K562 (cell line): ENCODE results near the gene PTPRR. TPM values are rescaled to one million over a fixed set of nuclear protein-coding genes. Genes with fewer than 3 reads are reported as not detected.

Source experiments
- ELF4 ChIP-seq: fragments of 450-650 bp; formaldehyde crosslinking; IDR thresholded peaks from 2 replicates; pipeline ENCODE4 v1.4.0; 2022; ENCODE audit warnings: missing genetic modification characterization
- GATAD2B ChIP-seq: fragments of 450-650 bp; IDR thresholded peaks from 2 replicates; pipeline ENCODE4 v1.6.1; 2017; ENCODE audit warnings: mild to moderate bottlenecking, borderline replicate concordance
- KLF6 ChIP-seq: fragments of 250-450 bp; sonication (Bioruptor Pico); IDR thresholded peaks from 2 replicates; pipeline ENCODE4 v1.4.0; 2020; ENCODE audit warnings: mild to moderate bottlenecking, moderate library complexity, borderline replicate concordance
- NCOA4 ChIP-seq: fragments of 450-650 bp; IDR thresholded peaks from 2 replicates; pipeline ENCODE4 v1.6.1; 2018; ENCODE audit warnings: mild to moderate bottlenecking; ENCODE audit not compliant: partially characterized antibody
- NFXL1 ChIP-seq: fragments of 450-650 bp; formaldehyde crosslinking; IDR thresholded peaks from 2 replicates; pipeline ENCODE4 v1.4.0; 2021; ENCODE audit warnings: mild to moderate bottlenecking
- PCBP2 ChIP-seq: fragments of 200-400 bp; formaldehyde crosslinking; IDR thresholded peaks from 2 replicates; pipeline ENCODE4 v1.6.1; 2018; ENCODE audit warnings: low read length, low read depth, mild to moderate bottlenecking, moderate library complexity; ENCODE audit not compliant: poor library complexity, severe bottlenecking
- RHOXF2B ChIP-seq: fragments of 250-450 bp; sonication (Bioruptor Pico); conservative IDR thresholded peaks from 2 replicates; pipeline ENCODE4 v1.5.1; 2021
- XRCC3 ChIP-seq: fragments of 450-650 bp; IDR thresholded peaks from 2 replicates; pipeline ENCODE4 v1.6.1; 2017; ENCODE audit warnings: mild to moderate bottlenecking, moderate library complexity
- ZNF79 ChIP-seq: fragments of 250-450 bp; sonication (Bioruptor Pico); IDR thresholded peaks from 2 replicates; pipeline ENCODE4 v1.4.0; 2020; ENCODE audit warnings: low read depth, mild to moderate bottlenecking, moderate library complexity
- polyA plus RNA-seq, 8 experiments: library from polyadenylated mRNA; depleted of rRNA in 4 of 8; stranded (reverse) in 5 of 8; unstranded in 3 of 8; fragments of >200 nt; fragmentation: Nextera tagmentation in 2 of 8; fragmentation: Illumina TruSeq in 1 of 8; extraction: Ambion mirVana in 2 of 8; extraction: Trizol in 1 of 8; gene quantifications; 2 replicates each; pipeline versions ENCODE4 v1.2.1 to v1.2.3, GENCODE V29; 2011 to 2014; ENCODE audit warnings: inconsistent platforms in 1 of 8, missing spikeins in 1 of 8
- small RNA-seq: library from RNA; depleted of rRNA; stranded (forward); fragments of <200 nt; gene quantifications from one replicate; pipeline ENCODE3, GENCODE V24; 2014
- total RNA-seq, 7 experiments: library from RNA; depleted of rRNA in 6 of 7; stranded (reverse); fragments of >200 nt in 6 of 7; fragmentation: Illumina TruSeq in 2 of 7; extraction: Trizol in 2 of 7; gene quantifications; 2 replicates each; pipeline versions ENCODE4 v1.2.1 to v1.2.3, GENCODE V29; 2011 to 2021; ENCODE audit warnings: low replicate concordance in 1 of 7
- TF ChIP-seq, protein P1 (sequence below): IDR thresholded peaks from 2 replicates; pipeline ENCODE4 v1.6.1; 2012; ENCODE audit warnings: low read depth, low read length, improper control_type of control experiment, borderline replicate concordance
- TF ChIP-seq, protein P2 (sequence below): sonication (generic); formaldehyde crosslinking; IDR thresholded peaks from 2 replicates; pipeline ENCODE4 v1.8.0; 2022; ENCODE audit warnings: mild to moderate bottlenecking, missing genetic modification reagents

PTPRR gene
- total and polyA plus RNA-seq, 9 of the 15 experiments (the other 6 are each of a cell fraction or from before 2014, with no cell fraction given), result 6.6 to 41.7 (median 12.3) TPM

DNA sequence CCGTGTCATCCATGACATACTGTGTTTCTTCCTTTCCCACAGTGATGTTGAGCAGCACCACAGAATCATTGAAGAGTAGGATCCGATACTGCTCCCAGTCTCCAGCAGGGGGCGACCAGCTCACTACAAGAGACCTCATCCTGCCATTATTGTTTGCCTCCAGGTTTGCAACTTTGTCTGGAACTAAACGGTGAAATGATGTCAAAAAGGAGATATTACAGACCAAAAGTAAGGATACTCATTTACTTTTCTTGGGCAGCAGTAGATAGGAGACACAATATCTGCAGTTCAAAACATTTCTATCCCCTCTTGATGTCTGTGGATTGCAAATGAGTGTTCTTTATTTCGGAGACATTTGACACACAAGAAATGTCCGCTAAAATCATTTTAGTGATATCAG is 330.5 kb downstream of the PTPRR start (continued):
- TF ChIP-seq GATAD2B, result no peak
- 0 out of 2 replicates have a peak, but pooled peaks have one; percentile 12 for TF ChIP-seq KLF6
- TF ChIP-seq, protein P1, sequence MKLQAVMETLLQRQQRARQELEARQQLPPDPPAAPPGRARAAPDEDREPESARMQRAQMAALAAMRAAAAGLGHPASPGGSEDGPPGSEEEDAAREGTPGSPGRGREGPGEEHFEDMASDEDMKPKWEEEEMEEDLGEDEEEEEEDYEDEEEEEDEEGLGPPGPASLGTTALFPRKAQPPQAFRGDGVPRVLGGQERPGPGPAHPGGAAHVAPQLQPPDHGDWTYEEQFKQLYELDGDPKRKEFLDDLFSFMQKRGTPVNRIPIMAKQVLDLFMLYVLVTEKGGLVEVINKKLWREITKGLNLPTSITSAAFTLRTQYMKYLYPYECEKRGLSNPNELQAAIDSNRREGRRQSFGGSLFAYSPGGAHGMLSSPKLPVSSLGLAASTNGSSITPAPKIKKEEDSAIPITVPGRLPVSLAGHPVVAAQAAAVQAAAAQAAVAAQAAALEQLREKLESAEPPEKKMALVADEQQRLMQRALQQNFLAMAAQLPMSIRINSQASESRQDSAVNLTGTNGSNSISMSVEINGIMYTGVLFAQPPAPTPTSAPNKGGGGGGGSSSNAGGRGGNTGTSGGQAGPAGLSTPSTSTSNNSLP, result no peak
- 0 out of 2 replicates have a peak, but pooled peaks have one; percentile 24 for TF ChIP-seq ZNF79 (CRISPR knock-in tag)
- TF ChIP-seq RHOXF2B (CRISPR knock-in tag), result no peak
- TF ChIP-seq NCOA4, result no peak
- TF ChIP-seq XRCC3, result no peak
- TF ChIP-seq PCBP2, result no peak
- TF ChIP-seq, protein P2, sequence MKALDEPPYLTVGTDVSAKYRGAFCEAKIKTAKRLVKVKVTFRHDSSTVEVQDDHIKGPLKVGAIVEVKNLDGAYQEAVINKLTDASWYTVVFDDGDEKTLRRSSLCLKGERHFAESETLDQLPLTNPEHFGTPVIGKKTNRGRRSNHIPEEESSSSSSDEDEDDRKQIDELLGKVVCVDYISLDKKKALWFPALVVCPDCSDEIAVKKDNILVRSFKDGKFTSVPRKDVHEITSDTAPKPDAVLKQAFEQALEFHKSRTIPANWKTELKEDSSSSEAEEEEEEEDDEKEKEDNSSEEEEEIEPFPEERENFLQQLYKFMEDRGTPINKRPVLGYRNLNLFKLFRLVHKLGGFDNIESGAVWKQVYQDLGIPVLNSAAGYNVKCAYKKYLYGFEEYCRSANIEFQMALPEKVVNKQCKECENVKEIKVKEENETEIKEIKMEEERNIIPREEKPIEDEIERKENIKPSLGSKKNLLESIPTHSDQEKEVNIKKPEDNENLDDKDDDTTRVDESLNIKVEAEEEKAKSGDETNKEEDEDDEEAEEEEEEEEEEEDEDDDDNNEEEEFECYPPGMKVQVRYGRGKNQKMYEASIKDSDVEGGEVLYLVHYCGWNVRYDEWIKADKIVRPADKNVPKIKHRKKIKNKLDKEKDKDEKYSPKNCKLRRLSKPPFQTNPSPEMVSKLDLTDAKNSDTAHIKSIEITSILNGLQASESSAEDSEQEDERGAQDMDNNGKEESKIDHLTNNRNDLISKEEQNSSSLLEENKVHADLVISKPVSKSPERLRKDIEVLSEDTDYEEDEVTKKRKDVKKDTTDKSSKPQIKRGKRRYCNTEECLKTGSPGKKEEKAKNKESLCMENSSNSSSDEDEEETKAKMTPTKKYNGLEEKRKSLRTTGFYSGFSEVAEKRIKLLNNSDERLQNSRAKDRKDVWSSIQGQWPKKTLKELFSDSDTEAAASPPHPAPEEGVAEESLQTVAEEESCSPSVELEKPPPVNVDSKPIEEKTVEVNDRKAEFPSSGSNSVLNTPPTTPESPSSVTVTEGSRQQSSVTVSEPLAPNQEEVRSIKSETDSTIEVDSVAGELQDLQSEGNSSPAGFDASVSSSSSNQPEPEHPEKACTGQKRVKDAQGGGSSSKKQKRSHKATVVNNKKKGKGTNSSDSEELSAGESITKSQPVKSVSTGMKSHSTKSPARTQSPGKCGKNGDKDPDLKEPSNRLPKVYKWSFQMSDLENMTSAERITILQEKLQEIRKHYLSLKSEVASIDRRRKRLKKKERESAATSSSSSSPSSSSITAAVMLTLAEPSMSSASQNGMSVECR (CRISPR knock-in tag), result no peak
- no peak for TF ChIP-seq NFXL1 (CRISPR knock-in tag)
- peak; percentile 49; the same call in 1 of the 2 replicates for TF ChIP-seq ELF4 (CRISPR knock-in tag)

Small RNA genes lying within 50 kb of the gene (small RNA-seq; reads per million reads assigned to genes)
- not detected for gene RF00019

Other genes starting within 250 kb of the PTPRR start
- gene TSPAN8, start 237.3 kb upstream of the PTPRR start, total RNA-seq (2014; rRNA removed), result not detected in 2 replicates
- 0.16 and 0.22 TPM in 2 replicates for gene TSPAN8, start 237.3 kb upstream of the PTPRR start, total RNA-seq (2014; rRNA removed; fragmentation: Illumina TruSeq; extraction: Trizol)
- gene TSPAN8, start 237.3 kb upstream of the PTPRR start, total RNA-seq (2015; rRNA removed; fragmentation: Illumina TruSeq; extraction: Trizol), result 0.25 and 0.41 TPM in 2 replicates
- gene TSPAN8, start 237.3 kb upstream of the PTPRR start, total RNA-seq (2021), result 0.31 and 0.67 TPM in 2 replicates
- 0.11 TPM in 1 of 2 replicates, not detected in the other for gene TSPAN8, start 237.3 kb upstream of the PTPRR start, polyA plus RNA-seq (2011; rRNA removed)
- 0.21 TPM in 1 of 2 replicates, not detected in the other for gene TSPAN8, start 237.3 kb upstream of the PTPRR start, polyA plus RNA-seq (2014; fragmentation: Illumina TruSeq; extraction: Trizol)
- under 1 TPM; 0.55 TPM for gene TSPAN8, start 237.3 kb upstream of the PTPRR start, polyA plus RNA-seq (2014; fragmentation: Nextera tagmentation; extraction: Ambion mirVana)
- gene TSPAN8, start 237.3 kb upstream of the PTPRR start, polyA plus RNA-seq (2014; rRNA removed), result not detected in 2 replicates